GM18873 (cell line): Measurements from ENCODE around the gene TIE1.
"Not testable (repeated sequence)": the region's sequence is repeated elsewhere in the genome, so short reads cannot be mapped to it uniquely, and the experiment has no call there.

ENCODE experiments used
- ATAC-seq: cut with Tn5 transposase; IDR thresholded peaks from one replicate; pipeline ENCODE4 v1.9.1; 2021; ENCODE audit warnings: mild to moderate bottlenecking, moderate library complexity, moderate number of reproducible peaks; ENCODE audit not compliant: unreplicated experiment, low FRiP score

TIE1 gene

GRCh38 chr1:43354936-43355335 lies 54.2 kb downstream of the TIE1 start:
- ATAC-seq = no peak

DNA sequence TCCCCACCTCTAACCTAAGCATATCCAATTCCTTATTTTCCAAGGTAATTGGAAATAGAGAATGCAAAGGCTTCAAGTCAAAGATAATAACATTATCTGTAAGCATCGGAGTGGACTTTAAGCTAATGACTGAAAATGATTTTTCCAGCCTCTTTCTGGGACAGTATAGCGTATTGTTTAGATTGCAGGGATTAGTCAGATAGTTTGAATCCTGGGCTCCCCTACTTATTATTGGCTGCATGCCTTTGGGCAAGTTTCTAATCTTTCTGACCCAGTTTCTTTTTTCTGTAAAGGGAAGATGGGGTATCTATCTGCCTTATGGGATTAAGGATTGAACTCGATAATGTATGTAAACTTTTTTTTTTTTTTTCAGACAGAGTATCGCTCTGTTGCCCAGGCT lies 56.5 kb downstream of the TIE1 start:
- ATAC-seq = no peak

DNA sequence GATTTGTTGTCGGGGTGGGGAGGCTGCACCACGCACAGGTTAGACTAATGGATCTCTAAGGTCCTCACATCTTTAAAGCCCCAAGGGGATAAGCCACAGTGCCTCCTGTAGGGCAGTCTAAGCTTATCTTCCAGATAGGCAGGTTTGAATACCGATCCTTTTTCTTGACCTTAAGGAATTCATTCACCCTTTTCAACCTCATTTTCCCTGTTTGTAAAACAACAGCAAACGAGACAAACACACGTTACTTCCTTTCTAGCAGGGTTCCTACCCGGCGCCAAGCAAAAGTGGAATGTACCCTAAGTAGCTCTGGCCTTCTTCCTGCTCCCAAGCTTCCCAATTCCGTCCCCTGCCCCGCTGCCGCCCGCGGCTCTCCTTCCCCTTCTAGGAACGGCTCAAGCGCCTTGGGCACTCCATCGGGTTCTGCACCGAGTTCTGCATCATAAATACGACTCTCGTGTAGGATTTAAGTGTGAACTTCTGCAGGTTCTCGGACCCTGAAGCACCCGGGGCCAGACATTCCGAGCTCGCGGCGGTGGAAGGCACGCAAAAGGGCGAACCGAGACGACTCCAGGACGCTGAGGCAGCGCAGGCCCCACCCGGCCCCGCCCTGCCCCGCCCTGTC lies 57.5 kb downstream of the TIE1 start:
- no peak for ATAC-seq

DNA sequence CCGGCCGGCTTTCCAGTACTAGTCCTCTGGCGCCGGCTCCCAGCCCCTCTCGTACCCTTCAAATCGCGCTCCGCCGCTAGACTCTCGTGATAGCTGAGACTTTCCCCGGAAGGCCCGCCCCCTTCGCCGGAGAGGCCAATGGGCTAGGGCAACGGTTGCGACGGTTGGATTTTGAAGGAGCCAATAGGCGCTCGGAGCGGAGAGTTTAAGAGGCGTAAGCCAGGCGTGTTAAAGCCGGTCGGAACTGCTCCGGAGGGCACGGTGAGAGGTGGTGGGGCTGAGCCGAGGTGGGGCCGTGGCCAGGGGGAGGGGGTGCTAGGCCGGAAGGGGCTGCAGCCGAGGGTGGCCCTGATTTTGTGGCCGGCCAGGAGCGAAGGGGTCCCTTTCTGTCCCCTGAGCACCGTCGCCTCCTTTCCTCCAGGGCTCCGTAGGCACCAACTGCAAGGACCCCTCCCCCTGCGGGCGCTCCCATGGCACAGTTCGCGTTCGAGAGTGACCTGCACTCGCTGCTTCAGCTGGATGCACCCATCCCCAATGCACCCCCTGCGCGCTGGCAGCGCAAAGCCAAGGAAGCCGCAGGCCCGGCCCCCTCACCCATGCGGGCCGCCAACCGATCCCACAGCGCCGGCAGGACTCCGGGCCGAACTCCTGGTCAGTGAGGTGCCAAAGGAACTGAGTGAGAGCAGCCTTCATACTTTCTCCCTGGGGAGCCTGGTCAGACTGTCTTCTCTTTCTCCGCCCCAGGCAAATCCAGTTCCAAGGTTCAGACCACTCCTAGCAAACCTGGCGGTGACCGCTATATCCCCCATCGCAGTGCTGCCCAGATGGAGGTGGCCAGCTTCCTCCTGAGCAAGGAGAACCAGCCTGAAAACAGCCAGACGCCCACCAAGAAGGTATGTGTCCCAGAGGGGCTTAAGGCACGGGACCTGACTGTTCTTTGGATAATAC lies 58.2 kb downstream of the TIE1 start, which contains the start of gene CDC20:
TSS of gene CDC20 (plus strand) at position 236 of the 948 bp plus-strand sequence. CDS start at position 471, 235 bp downstream.
- peak; percentile 91 for ATAC-seq

DNA sequence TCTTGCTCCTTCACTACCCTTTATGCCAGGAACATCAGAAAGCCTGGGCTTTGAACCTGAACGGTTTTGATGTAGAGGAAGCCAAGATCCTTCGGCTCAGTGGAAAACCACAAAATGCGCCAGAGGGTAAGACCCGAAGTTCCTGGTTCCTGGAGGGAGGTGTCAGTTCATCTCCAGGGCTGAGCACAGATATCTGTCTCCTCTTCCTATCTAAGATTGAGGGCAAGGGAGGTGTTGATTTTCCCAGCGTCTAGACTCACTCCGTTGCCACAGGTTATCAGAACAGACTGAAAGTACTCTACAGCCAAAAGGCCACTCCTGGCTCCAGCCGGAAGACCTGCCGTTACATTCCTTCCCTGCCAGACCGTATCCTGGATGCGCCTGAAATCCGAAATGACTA lies 58.9 kb downstream of the TIE1 start:
- no peak for ATAC-seq

DNA sequence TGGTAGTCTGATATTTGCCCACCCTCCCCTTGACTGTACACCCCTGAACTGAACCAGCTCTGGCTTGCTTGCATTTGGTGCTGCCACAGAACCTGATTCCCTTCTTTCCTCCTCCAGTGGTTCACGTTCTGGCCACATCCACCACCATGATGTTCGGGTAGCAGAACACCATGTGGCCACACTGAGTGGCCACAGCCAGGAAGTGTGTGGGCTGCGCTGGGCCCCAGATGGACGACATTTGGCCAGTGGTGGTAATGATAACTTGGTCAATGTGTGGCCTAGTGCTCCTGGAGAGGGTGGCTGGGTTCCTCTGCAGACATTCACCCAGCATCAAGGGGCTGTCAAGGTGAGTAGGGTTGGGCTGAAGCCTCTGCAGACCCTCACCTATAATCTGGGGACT lies 59.8 kb downstream of the TIE1 start:
- no peak for ATAC-seq

GRCh38 chr1:43363283-43363934 lies 62.6 kb downstream of the TIE1 start:
- ATAC-seq = no peak

DNA sequence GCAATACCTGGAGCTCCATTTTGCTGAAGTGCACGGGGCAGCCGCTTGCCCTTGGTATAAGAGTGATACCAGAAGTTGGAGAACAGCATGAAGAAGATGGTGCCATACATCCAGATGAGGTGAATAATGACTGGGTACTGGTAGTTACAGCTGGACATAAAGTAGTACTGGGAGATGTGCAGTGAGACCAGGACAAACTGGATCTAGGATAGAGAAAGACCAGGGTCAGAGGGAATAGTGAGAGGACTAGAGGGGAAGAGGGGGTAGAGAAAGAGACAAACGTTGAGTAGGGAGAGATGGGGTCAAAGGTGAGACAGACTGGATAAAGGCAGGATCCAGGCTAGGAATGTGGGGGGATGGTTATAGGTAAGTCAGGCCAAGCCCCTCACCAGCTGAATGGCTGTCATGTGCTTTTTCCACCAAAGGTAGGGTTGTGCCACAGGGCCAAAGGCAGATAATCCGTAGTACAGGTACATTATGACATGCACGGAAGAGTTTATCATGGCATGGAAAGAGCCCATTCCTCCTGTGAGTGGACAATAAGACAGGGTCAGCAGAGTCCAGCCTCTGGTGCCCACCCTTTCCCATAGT lies 63.2 kb downstream of the TIE1 start:
- ATAC-seq = no peak

DNA sequence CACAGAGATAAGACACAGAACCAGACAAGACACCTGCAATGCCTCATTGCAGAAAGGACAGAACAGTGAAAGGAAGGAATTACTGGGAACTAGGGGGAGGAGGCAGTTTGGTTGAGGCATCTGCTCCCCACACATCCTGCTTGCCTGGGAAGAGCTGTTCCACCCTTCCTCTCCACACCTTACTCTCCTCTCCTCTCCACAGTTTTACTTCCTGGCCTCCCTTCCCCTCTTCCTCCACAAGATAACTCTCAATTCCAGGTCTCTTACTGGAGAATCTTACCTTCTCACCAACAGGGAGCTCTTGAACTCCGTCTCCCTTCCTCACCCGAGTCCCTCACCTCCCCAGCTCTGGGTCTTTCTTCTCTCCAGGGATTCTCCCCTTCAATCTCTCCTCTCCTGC lies 64.9 kb downstream of the TIE1 start:
- no peak for ATAC-seq

GRCh38 chr1:43366179-43366578 lies 65.4 kb downstream of the TIE1 start:
- no peak for ATAC-seq

- no peak for ATAC-seq
Observed at GRCh38 chr1:43366601-43367025, 65.8 kb downstream of the TIE1 start.

DNA sequence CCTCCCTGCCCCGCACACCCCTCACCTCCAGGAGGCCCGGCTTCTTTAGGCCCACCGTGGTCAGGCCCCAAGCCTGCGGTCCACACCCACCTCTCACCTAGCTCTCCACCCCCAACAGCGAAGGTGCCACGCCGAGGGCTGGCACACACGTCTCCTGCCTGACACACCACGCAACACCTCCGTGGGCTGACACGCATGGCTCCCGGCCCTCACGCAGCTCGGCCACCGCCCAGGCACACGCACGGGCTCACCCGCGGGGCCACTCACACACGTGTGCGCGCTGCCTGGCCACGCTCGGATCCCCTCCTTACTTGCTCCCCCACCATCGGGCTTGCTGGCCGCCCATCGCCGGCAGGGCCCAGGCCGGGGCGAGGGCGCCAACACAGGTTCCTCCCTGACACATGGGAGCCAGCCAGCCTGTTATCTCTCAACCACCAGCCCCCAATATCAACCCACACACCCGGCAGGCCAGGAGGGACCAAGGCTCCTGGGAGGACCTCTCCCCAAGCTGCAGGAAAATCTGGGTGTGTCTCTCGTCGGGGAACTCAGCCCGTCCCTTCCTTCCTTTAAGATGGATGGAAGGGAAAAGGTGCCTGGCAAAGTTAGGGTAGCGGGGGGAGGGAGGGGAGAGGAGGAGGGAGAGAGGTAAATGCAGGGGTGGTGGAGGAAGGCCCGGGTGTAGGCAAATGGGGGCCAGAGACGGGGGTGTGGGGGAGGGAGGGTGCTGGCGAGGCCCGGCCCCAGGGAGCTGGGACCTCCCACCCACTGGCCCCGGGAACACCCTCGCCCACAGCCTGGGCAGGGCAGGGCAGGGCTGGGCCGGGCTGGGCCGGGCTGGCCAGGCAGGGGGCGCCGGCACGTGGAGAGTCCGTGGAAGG lies 66.5 kb downstream of the TIE1 start:
- ATAC-seq = peak; percentile 19

GRCh38 chr1:43367904-43368645 lies 67.3 kb downstream of the TIE1 start, which contains the start of gene ELOVL1:
ELOVL1 (minus strand) TSS chr1:43368011; CDS start chr1:43365609, 2,402 bp downstream.
- ATAC-seq = peak; percentile 54

GRCh38 chr1:43368646-43369020 lies 67.9 kb downstream of the TIE1 start:
- ATAC-seq = no peak

DNA sequence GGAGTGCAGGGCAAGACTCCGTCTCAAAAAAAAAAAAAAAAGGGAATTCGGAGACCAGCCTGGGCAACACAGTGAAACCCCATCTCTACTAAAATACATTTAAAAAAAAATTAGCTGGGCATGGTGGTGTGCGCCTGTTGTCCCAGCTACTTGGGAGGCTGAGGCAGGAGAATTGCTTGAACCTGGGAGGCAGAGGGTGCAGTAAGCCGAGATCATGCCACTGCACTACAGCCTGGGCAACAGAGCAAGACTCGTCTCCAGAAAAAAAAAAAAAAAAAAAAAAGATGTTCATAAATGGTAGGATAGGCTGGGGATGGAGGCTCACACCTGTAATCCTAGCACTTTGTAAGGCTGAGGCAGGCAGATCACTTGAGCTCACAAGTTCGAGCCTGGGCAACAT lies 69.0 kb downstream of the TIE1 start:
- not testable (repeated sequence) for ATAC-seq

GRCh38 chr1:43370564-43370963 lies 69.8 kb downstream of the TIE1 start:
- no peak for ATAC-seq

DNA sequence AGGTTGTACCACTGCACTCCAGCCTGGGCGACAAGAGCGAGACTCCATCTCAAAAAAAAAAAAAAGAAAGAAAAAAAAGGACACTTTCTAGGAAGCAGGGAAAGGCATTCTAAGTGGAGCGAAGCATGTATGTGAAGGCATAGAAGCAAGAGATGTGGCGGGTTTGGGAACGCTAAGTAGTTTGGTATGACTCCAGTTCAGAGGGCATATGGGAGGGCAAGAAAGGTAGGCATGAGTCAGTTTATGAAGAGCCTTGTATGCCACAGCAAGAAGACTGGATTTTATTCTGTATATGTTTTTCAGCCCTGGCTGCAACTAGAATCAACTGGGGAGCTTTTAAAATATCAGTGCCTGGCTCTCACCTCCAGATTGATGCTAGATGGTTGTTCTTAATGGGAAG lies 71.4 kb downstream of the TIE1 start:
- ATAC-seq = no peak
